Measurements from ENCODE around the gene FASTK. TPM values are rescaled to one million over a fixed set of nuclear protein-coding genes. Genes with fewer than 3 reads are reported as not detected.

FASTK gene
- total RNA-seq, 1 experiment from 2014 or later, result 86.4 TPM

GRCh38 chr7:151040616-151041375 lies 39.8 kb downstream of the FASTK start:
- Histone ChIP-seq H3K79me2 (ENCODE audit: insufficient read depth, low read length) (no peaks in the 10 kb centered on the region), H3K27me3 (ENCODE audit: insufficient read depth, low read length) (no peaks in the 10 kb centered on the region), H3K36me3 (ENCODE audit: control insufficient read depth in 1 of 2, insufficient read depth in 2 of 2, low read length in 2 of 2) (peaks cover 0 to 6% of the 10 kb centered on the region in 2 experiments; a peak in 1 of 4 replicates), H2AFZ (ENCODE audit: low read depth, low read length, poor library complexity, severe bottlenecking) (no peak overlapping the region), H4K20me1 (ENCODE audit: insufficient read depth) (no peaks in the 10 kb centered on the region), H3K9me2 (ENCODE audit: insufficient read depth) (no peaks in the 10 kb centered on the region), H3K4me3 (replicated peaks in 1 of 2; ENCODE audit: low read depth in 1 of 2, low read length in 2 of 2) (no peak overlapping the region), H3K9ac (ENCODE audit: low read length) (no peak overlapping the region), H3K27ac (ENCODE audit: low read depth, low read length) (no peak overlapping the region), H3K9me3 (ENCODE audit: control insufficient read depth in 1 of 2, insufficient read depth in 1 of 2, low read depth in 1 of 2, low read length in 2 of 2) (no peaks in the 10 kb centered on the region), H3K4me1 (ENCODE audit: control insufficient read depth in 1 of 2, insufficient read depth in 2 of 2, low read length in 2 of 2) (peaks cover 16 to 19% of the 10 kb centered on the region in 2 experiments), H3K4me2 (ENCODE audit: low read length) (no peak overlapping the region)
- ChIA-PET CTCF (no interaction called here), POLR2A (no interaction called here), RAD21 (ENCODE audit: low non-redundant PET in 1 of 2, low total read pairs in 2 of 2, uncharacterized antibody in 2 of 2, unreplicated experiment in 2 of 2) (no interaction called here)
- DNase-seq (ENCODE audit: low read depth, low spot score) (no peak), ATAC-seq (no peak)
- no TSS peak for BruUV-seq (replicated peaks)
- intact Hi-C loops (cut with micrococcal nuclease), result no loop called here
- TF ChIP-seq SP1 (IDR thresholded peaks at IDR 0.05; ENCODE audit: low read depth) (no peak), EGR1 (IDR thresholded peaks at IDR 0.05; ENCODE audit: low read depth) (no peak), EZH2phosphoT487 (IDR thresholded peaks at IDR 0.05; ENCODE audit: borderline replicate concordance) (no peak), CBX3 (IDR thresholded peaks at IDR 0.05; ENCODE audit: low read depth) (no peak), REST (IDR thresholded peaks at IDR 0.05; ENCODE audit: low read depth) (no peak), EZH2 (IDR thresholded peaks at IDR 0.05) (no peak), YY1 (IDR thresholded peaks at IDR 0.05; ENCODE audit: extremely low read depth, insufficient replicate concordance, low read depth, low read length) (no peak), RAD21 (IDR thresholded peaks at IDR 0.05; ENCODE audit: low read depth) (no peak), ATF3 (IDR thresholded peaks at IDR 0.05) (no peak), ZFX (IDR thresholded peaks at IDR 0.05) (no peak), MAX (IDR thresholded peaks at IDR 0.05) (no peak), SIN3A (IDR thresholded peaks at IDR 0.05; ENCODE audit: low read depth) (no peak), ELF1 (IDR thresholded peaks at IDR 0.05; ENCODE audit: borderline replicate concordance, low read depth) (no peak), CEBPB (IDR thresholded peaks at IDR 0.05; ENCODE audit: low read depth) (no peak)

All from HCT116 (cell line).